IMR-90 (cell line): ENCODE results near the gene PRDM12. TPM values are rescaled to one million over a fixed set of nuclear protein-coding genes. Genes with fewer than 3 reads are reported as not detected.
A peak's percentile ranks its signal among the peaks of the same experiment; 100 is the strongest.

Experiments
- ATAC-seq: fragments of 200-7000 bp; cut with Tn5 transposase; 2 replicates; pipeline ENCODE4 v1.9.1; 2020; ENCODE audit warnings: low read depth, mild to moderate bottlenecking, moderate library complexity
- BruUV-seq: library from RNA; stranded (reverse); fragments of 400-500 nt; replicated peaks from 2 replicates; lab custom pipeline; 2021; lab: Mats Ljungman, UMichigan
- CTCF ChIA-PET: fragments of 300-600 bp; formaldehyde crosslinking; extraction: SDS; loops from one replicate; lab custom pipeline; 2021; ENCODE audit warnings: antibody characterized with exemption; lab: Yijun Ruan, JAX
- POLR2A ChIA-PET: fragments of 300-600 bp; sonication (Branson Sonifier 250); formaldehyde crosslinking; loops from one replicate; lab custom pipeline; 2022; ENCODE audit warnings: antibody characterized with exemption; ENCODE audit not compliant: unreplicated experiment; lab: Charles Lee
- DNase-seq: peaks from one replicate; pipeline ENCODE4 v3.0.0; 2013
- H2AFZ ChIP-seq: replicated peaks from 2 replicates; pipeline ENCODE3; 2013; ENCODE audit warnings: low read length, mild to moderate bottlenecking; ENCODE audit not compliant: poor library complexity
- H2AK5ac ChIP-seq: 2 replicates; pipeline ENCODE4 v1.6.1; 2013; ENCODE audit warnings: low read depth, low read length, inconsistent platforms
- H2AK9ac ChIP-seq: replicated peaks from 2 replicates; pipeline ENCODE3; 2013; ENCODE audit warnings: mild to moderate bottlenecking, low read depth, low read length, moderate library complexity; ENCODE audit not compliant: poor library complexity
- H2BK120ac ChIP-seq: 2 replicates; pipeline ENCODE4 v1.6.1; 2013; ENCODE audit warnings: low read depth, low read length, inconsistent platforms
- H2BK15ac ChIP-seq: 3 replicates; pipeline ENCODE4 v1.6.1; 2013; ENCODE audit warnings: low read depth, low read length, inconsistent platforms
- H2BK20ac ChIP-seq: 2 replicates; pipeline ENCODE4 v1.6.1; 2013; ENCODE audit warnings: low read depth, mild to moderate bottlenecking, inconsistent platforms, low read length, moderate library complexity
- H2BK5ac ChIP-seq: 2 replicates; pipeline ENCODE4 v1.6.1; 2013; ENCODE audit warnings: mild to moderate bottlenecking, low read depth, low read length, inconsistent platforms; ENCODE audit not compliant: poor library complexity, severe bottlenecking
- H3K14ac ChIP-seq: replicated peaks from 2 replicates; pipeline ENCODE4 v1.6.1; 2013; ENCODE audit warnings: low read depth, low read length, inconsistent platforms
- H3K18ac ChIP-seq: 2 replicates; pipeline ENCODE4 v1.6.1; 2013; ENCODE audit warnings: low read depth, low read length, control low read depth
- H3K23ac ChIP-seq: 2 replicates; pipeline ENCODE4 v1.6.1; 2013; ENCODE audit warnings: low read depth, low read length, inconsistent platforms
- H3K27ac ChIP-seq: 2 replicates; pipeline ENCODE4 v1.5.1; 2013; ENCODE audit warnings: mild to moderate bottlenecking, control low read depth, low read length; ENCODE audit not compliant: insufficient read depth
- H3K27me3 ChIP-seq: 2 replicates; pipeline ENCODE4 v1.6.1; 2013; ENCODE audit warnings: low read length; ENCODE audit not compliant: control insufficient read depth, insufficient read depth
- H3K36me3 ChIP-seq: 2 replicates; pipeline ENCODE4 v1.6.1; 2013; ENCODE audit warnings: low read length, mixed read lengths; ENCODE audit not compliant: control insufficient read depth, insufficient read depth
- H3K4ac ChIP-seq: 2 replicates; pipeline ENCODE4 v1.6.1; 2013; ENCODE audit warnings: low read depth, low read length, inconsistent platforms
- H3K4me1 ChIP-seq: 2 replicates; pipeline ENCODE4 v1.6.1; 2013; ENCODE audit warnings: low read length, mixed read lengths; ENCODE audit not compliant: control insufficient read depth, insufficient read depth
- H3K4me2 ChIP-seq: 2 replicates; pipeline ENCODE4 v1.6.1; 2013; ENCODE audit warnings: low read depth, mild to moderate bottlenecking, control low read depth, low read length, moderate library complexity
- H3K4me3 ChIP-seq: 2 replicates; pipeline ENCODE4 v1.5.1; 2013; ENCODE audit warnings: low read depth, mild to moderate bottlenecking, control low read depth, low read length, moderate library complexity; ENCODE audit not compliant: insufficient read depth
- H3K56ac ChIP-seq: 2 replicates; pipeline ENCODE4 v1.6.1; 2013; ENCODE audit warnings: low read length, inconsistent platforms; ENCODE audit not compliant: insufficient read depth; ENCODE audit errors: extremely low read depth
- H3K79me1 ChIP-seq, 2 experiments: 2 replicates each; pipeline ENCODE4 v1.6.1; 2013; ENCODE audit warnings: low read length in 2 of 2, inconsistent platforms in 1 of 2, low read depth in 1 of 2
- H3K9ac ChIP-seq: 2 replicates; pipeline ENCODE4 v1.6.1; 2013; ENCODE audit warnings: low read depth, low read length, control low read depth
- H3K9me1 ChIP-seq: 2 replicates; pipeline ENCODE4 v1.6.1; 2013; ENCODE audit warnings: low read length, inconsistent platforms; ENCODE audit not compliant: insufficient read depth
- H3K9me3 ChIP-seq: 2 replicates; pipeline ENCODE4 v1.6.1; 2013; ENCODE audit warnings: low read length; ENCODE audit not compliant: control insufficient read depth, insufficient read depth
- H4K20me1 ChIP-seq: 2 replicates; pipeline ENCODE4 v1.6.1; 2013; ENCODE audit warnings: low read length, inconsistent platforms; ENCODE audit not compliant: insufficient read depth
- H4K5ac ChIP-seq: 2 replicates; pipeline ENCODE4 v1.6.1; 2013; ENCODE audit warnings: mild to moderate bottlenecking, low read depth, low read length, control low read depth
- H4K8ac ChIP-seq, 2 experiments: 2 replicates each; pipeline ENCODE4 v1.6.1; 2013; ENCODE audit warnings: low read depth in 2 of 2, low read length in 2 of 2, control low read depth in 1 of 2, inconsistent platforms in 1 of 2
- H4K91ac ChIP-seq: 2 replicates; pipeline ENCODE4 v1.6.1; 2013; ENCODE audit warnings: low read depth, low read length, inconsistent platforms; ENCODE audit not compliant: insufficient read depth
- CEBPB ChIP-seq: IDR thresholded peaks from 2 replicates; pipeline ENCODE4 v1.6.1; 2012; ENCODE audit warnings: low read depth, low read length, improper control_type of control experiment
- CHD1 ChIP-seq: IDR thresholded peaks from 2 replicates; pipeline ENCODE4 v1.6.1; 2012; ENCODE audit warnings: low read depth, low read length, improper control_type of control experiment
- ELK1 ChIP-seq: fragments of 150-350 bp; IDR thresholded peaks from 2 replicates; pipeline ENCODE4 v1.6.1; 2016; ENCODE audit warnings: low read depth, mild to moderate bottlenecking, low read length, moderate library complexity, borderline replicate concordance
- MAFK ChIP-seq: IDR thresholded peaks from 2 replicates; pipeline ENCODE4 v1.6.1; 2012; ENCODE audit warnings: low read depth, low read length, improper control_type of control experiment
- MXI1 ChIP-seq: IDR thresholded peaks from 2 replicates; pipeline ENCODE4 v1.6.1; 2012; ENCODE audit warnings: low read depth, mild to moderate bottlenecking, low read length, moderate library complexity, borderline replicate concordance
- NFE2L2 ChIP-seq: fragments of 150-350 bp; IDR thresholded peaks from 2 replicates; pipeline ENCODE4 v1.6.1; 2016; ENCODE audit warnings: low read depth, mild to moderate bottlenecking, low read length
- RCOR1 ChIP-seq: IDR thresholded peaks from 2 replicates; pipeline ENCODE4 v1.6.1; 2012; ENCODE audit warnings: mild to moderate bottlenecking, low read length, improper control_type of control experiment; ENCODE audit not compliant: insufficient replicate concordance
- RFX5 ChIP-seq: IDR thresholded peaks from 2 replicates; pipeline ENCODE4 v1.8.0; 2012; ENCODE audit warnings: low read depth, mild to moderate bottlenecking, low read length, moderate library complexity
- USF2 ChIP-seq: fragments of 150-350 bp; IDR thresholded peaks from 2 replicates; pipeline ENCODE4 v1.6.1; 2017; ENCODE audit warnings: mild to moderate bottlenecking, antibody characterized with exemption, low read length, low read depth
- WGBS, 2 experiments: methylation state at CpG; one replicate each; pipeline versions ENCODE4 v1.1.5 to v1.1.7; 2013; ENCODE audit warnings: missing lambda C conversion rate in 2 of 2; ENCODE audit not compliant: insufficient read length in 1 of 2; ENCODE audit errors: extremely low coverage in 2 of 2; 5-methylcytosine and 5-hydroxymethylcytosine counted together
- dilution Hi-C: fragments of 300-500 bp; cut with HindIII; formaldehyde crosslinking; loops from one replicate; pipeline ENCODE4 v1.14.3; 2018; ENCODE audit warnings: low sequenced_read_pairs; ENCODE audit not compliant: unreplicated experiment
- in situ Hi-C: fragments of 300-500 bp; cut with MboI; formaldehyde crosslinking; loops from 3 replicates; pipeline ENCODE4 v1.14.3; 2019; ENCODE audit warnings: low sequenced_read_pairs, inconsistent platforms, mixed read lengths
- intact Hi-C: fragments of 100-400 bp; cut with micrococcal nuclease; formaldehyde crosslinking; loops from 2 replicates; pipeline ENCODE4 v1.10.0; 2022
- polyA plus RNA-seq, 3 experiments: library from polyadenylated mRNA; depleted of rRNA; stranded (reverse); fragments of >200 nt; gene quantifications; 2 replicates each; pipeline ENCODE4 v1.2.3, GENCODE V29; 2012; ENCODE audit warnings: low replicate concordance in 1 of 3
- total RNA-seq: library from RNA; depleted of rRNA; stranded (reverse); fragments of >200 nt; gene quantifications from 2 replicates; pipeline ENCODE4 v1.2.3, GENCODE V29; 2012

Gene PRDM12
- total and polyA plus RNA-seq, 2 of the 4 experiments (the other 2 are of a cell fraction), result not detected

GRCh38 chr9:130707225-130707976 lies 43.0 kb downstream of the PRDM12 start (continued):
- no peak for TF ChIP-seq USF2

GRCh38 chr9:130710822-130711352 lies 46.5 kb downstream of the PRDM12 start:
- Histone ChIP-seq H3K27me3 (no peaks in the 10 kb centered on the region), H3K14ac (no peak overlapping the region), H4K91ac (no peak overlapping the region), H3K23ac (peak overlapping the region; percentile 16; the same call in 1 of the 2 replicates), H4K5ac (no peak overlapping the region), H3K79me1 (peaks cover 0 to 33% of the 10 kb centered on the region in 2 experiments; a peak in 2 of 4 replicates), H3K4me1 (peaks cover 4% of the 10 kb centered on the region; the same call in 1 of the 2 replicates), H3K18ac (no peak overlapping the region), H4K20me1 (peaks cover 23% of the 10 kb centered on the region), H2BK20ac (no peak overlapping the region), H2BK5ac (no peak overlapping the region), H2BK120ac (no peak overlapping the region), H3K9ac (no peak overlapping the region), H3K36me3 (no peaks in the 10 kb centered on the region), H3K4me2 (no peak overlapping the region), H3K27ac (no peak overlapping the region), H2AFZ (no peak overlapping the region), H2AK9ac (no peak overlapping the region), H3K56ac (no peak overlapping the region), H3K9me1 (no peaks in the 10 kb centered on the region), H2BK15ac (no peak overlapping the region), H4K8ac (no peak overlapping the region), H3K4me3 (no peak overlapping the region), H3K9me3 (no peaks in the 10 kb centered on the region), H2AK5ac (no peak overlapping the region), H3K4ac (no peak overlapping the region)
- dilution Hi-C loops, result no loop called here
- in situ Hi-C loops, result no loop called here
- intact Hi-C loops, result loop anchor here (5.0 kb wide), 1 partner anchor 66 kb away; no protein-coding TSS in a partner anchor
- WGBS, 2 experiments, result 67% methylated on average over 1 of the region's 8 CpGs; no CpG with 5 or more reads in 1 of the 2 experiments
- ChIA-PET POLR2A (no interaction called here), CTCF (interaction anchor here (2.1 kb wide), 1 partner anchor 9 kb away, joined by 6 read pairs; no protein-coding TSS in a partner anchor)
- no TSS peak for BruUV-seq
- no peak for ATAC-seq
- no peak for DNase-seq
- no peak for TF ChIP-seq RFX5
- TF ChIP-seq RCOR1, result no peak
- TF ChIP-seq USF2, result no peak
- TF ChIP-seq ELK1, result no peak
- TF ChIP-seq NFE2L2, result no peak
- TF ChIP-seq MAFK, result no peak
- TF ChIP-seq CHD1, result no peak
- TF ChIP-seq CEBPB, result no peak
- no peak for TF ChIP-seq MXI1
